ENCODE data around the gene TENM3.

TENM3 gene

GRCh38 chr4:182519528-182519927 is 276.3 kb downstream of the TENM3 start:
- H3K4me2 ChIP-seq (ENCODE audit: insufficient read depth, low read length, poor library complexity, severe bottlenecking): no peak overlapping the region
- H3K9ac ChIP-seq (ENCODE audit: low read depth, low read length, poor library complexity): no peak overlapping the region
- no peak overlapping the region for H4K91ac ChIP-seq (ENCODE audit: low read depth, low read length, poor library complexity)
- no peak overlapping the region for H2BK5ac ChIP-seq (ENCODE audit: low read length)
- H3K27ac ChIP-seq (replicated peaks; ENCODE audit: low read length): no peak overlapping the region
- no peak overlapping the region for H2BK120ac ChIP-seq (ENCODE audit: low read depth, low read length)
- H3K14ac ChIP-seq (ENCODE audit: low read length): no peak overlapping the region
- DNase-seq (ENCODE audit: low spot score): no peak
- no peak overlapping the region for H2BK15ac ChIP-seq (ENCODE audit: low read length)
- no peak overlapping the region for H3K23ac ChIP-seq (ENCODE audit: low read depth, low read length, poor library complexity)
- no peak overlapping the region for H4K8ac ChIP-seq (ENCODE audit: low read depth, low read length)
- H3K27me3 ChIP-seq (ENCODE audit: control insufficient read depth in 3 of 3, insufficient read depth in 3 of 3, low read depth in 1 of 3, low read length in 3 of 3): no peaks in the 10 kb centered on the region
- peaks cover 0 to 2% of the 10 kb centered on the region in 2 donors for H3K4me1 ChIP-seq (ENCODE audit: control insufficient read depth in 2 of 2, insufficient read depth in 1 of 2, low read depth in 1 of 2, low read length in 2 of 2)
- H3K4ac ChIP-seq (ENCODE audit: low read length): no peak overlapping the region
- no CpG with 5 or more reads among the region's 2 CpGs for WGBS, 2 donors (ENCODE audit: extremely low coverage in 2 of 2, insufficient read length in 2 of 2, insufficient replicate concordance in 1 of 2)
- H3K36me3 ChIP-seq (replicated peaks in 1 of 2; ENCODE audit: control insufficient read depth in 2 of 2, insufficient read depth in 2 of 2, low read length in 2 of 2): no peaks in the 10 kb centered on the region
- peaks cover 0 to 4% of the 10 kb centered on the region in 2 donors for H3K9me3 ChIP-seq (replicated peaks in 1 of 2; ENCODE audit: control insufficient read depth in 2 of 2, insufficient read depth in 1 of 2, low read depth in 1 of 2, low read length in 2 of 2)
- no peak overlapping the region for H2BK12ac ChIP-seq (ENCODE audit: low read length)
- H2AK5ac ChIP-seq (ENCODE audit: low read depth, low read length): no peak overlapping the region
- no peak overlapping the region for H3K18ac ChIP-seq (ENCODE audit: low read length)
- no peak overlapping the region for H3K4me3 ChIP-seq (ENCODE audit: low read length in 2 of 2)
- H3K79me1 ChIP-seq (ENCODE audit: low read depth, low read length): peaks cover 2% of the 10 kb centered on the region
- H2AFZ ChIP-seq (ENCODE audit: low read length): no peak overlapping the region

- H2BK5ac ChIP-seq (ENCODE audit: low read length): no peak overlapping the region
- peaks cover 0 to 2% of the 10 kb centered on the region in 2 donors for H3K4me1 ChIP-seq (ENCODE audit: control insufficient read depth in 2 of 2, insufficient read depth in 1 of 2, low read depth in 1 of 2, low read length in 2 of 2)
- H3K36me3 ChIP-seq (replicated peaks in 1 of 2; ENCODE audit: control insufficient read depth in 2 of 2, insufficient read depth in 2 of 2, low read length in 2 of 2): no peaks in the 10 kb centered on the region
- H3K79me1 ChIP-seq (ENCODE audit: low read depth, low read length): peaks cover 2% of the 10 kb centered on the region
- no CpG with 5 or more reads among the region's 1 CpG for WGBS, 2 donors (ENCODE audit: extremely low coverage in 2 of 2, insufficient read length in 2 of 2, insufficient replicate concordance in 1 of 2)
- H4K8ac ChIP-seq (ENCODE audit: low read depth, low read length): no peak overlapping the region
- H3K27ac ChIP-seq (replicated peaks; ENCODE audit: low read length): no peak overlapping the region
- no peak overlapping the region for H3K18ac ChIP-seq (ENCODE audit: low read length)
- H3K4me2 ChIP-seq (ENCODE audit: insufficient read depth, low read length, poor library complexity, severe bottlenecking): no peak overlapping the region
- H2AFZ ChIP-seq (ENCODE audit: low read length): no peak overlapping the region
- no peak overlapping the region for H3K4me3 ChIP-seq (ENCODE audit: low read length in 2 of 2)
- no peak overlapping the region for H2BK120ac ChIP-seq (ENCODE audit: low read depth, low read length)
- no peak overlapping the region for H2BK15ac ChIP-seq (ENCODE audit: low read length)
- H3K14ac ChIP-seq (ENCODE audit: low read length): no peak overlapping the region
- no peak overlapping the region for H4K91ac ChIP-seq (ENCODE audit: low read depth, low read length, poor library complexity)
- peaks cover 0 to under 1% of the 10 kb centered on the region in 2 donors for H3K9me3 ChIP-seq (replicated peaks in 1 of 2; ENCODE audit: control insufficient read depth in 2 of 2, insufficient read depth in 1 of 2, low read depth in 1 of 2, low read length in 2 of 2)
- no peak overlapping the region for H2BK12ac ChIP-seq (ENCODE audit: low read length)
- DNase-seq (ENCODE audit: low spot score): no peak
- H3K9ac ChIP-seq (ENCODE audit: low read depth, low read length, poor library complexity): no peak overlapping the region
- H2AK5ac ChIP-seq (ENCODE audit: low read depth, low read length): no peak overlapping the region
- H3K27me3 ChIP-seq (ENCODE audit: control insufficient read depth in 3 of 3, insufficient read depth in 3 of 3, low read depth in 1 of 3, low read length in 3 of 3): no peaks in the 10 kb centered on the region
- no peak overlapping the region for H3K23ac ChIP-seq (ENCODE audit: low read depth, low read length, poor library complexity)
- no peak overlapping the region for H3K4ac ChIP-seq (ENCODE audit: low read length)
Observed at GRCh38 chr4:182521011-182521410, 277.8 kb downstream of the TENM3 start.

DNA sequence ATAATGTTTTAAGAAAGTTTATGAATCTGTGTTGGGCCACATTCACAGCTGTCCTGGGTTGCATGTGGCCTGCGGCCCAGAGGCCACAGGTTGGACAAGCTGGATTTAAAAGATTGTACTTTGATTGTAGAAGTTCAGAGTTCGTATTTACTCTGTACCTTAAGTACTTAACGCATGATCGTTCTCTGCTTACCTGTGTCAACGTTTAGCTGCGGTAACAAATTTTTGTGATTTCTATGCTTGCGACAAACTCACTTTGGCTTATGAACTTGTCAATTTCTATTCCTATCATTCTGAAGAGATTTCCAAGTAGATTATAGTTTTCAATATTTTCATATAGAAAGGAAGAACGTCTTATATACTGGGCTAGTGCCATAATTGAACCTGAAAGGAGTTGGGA is 285.6 kb downstream of the TENM3 start:
- H3K18ac ChIP-seq (ENCODE audit: low read length): no peak overlapping the region
- H3K14ac ChIP-seq (ENCODE audit: low read length): no peak overlapping the region
- no peak overlapping the region for H4K91ac ChIP-seq (ENCODE audit: low read depth, low read length, poor library complexity)
- H3K9ac ChIP-seq (ENCODE audit: low read depth, low read length, poor library complexity): no peak overlapping the region
- no peak overlapping the region for H2BK15ac ChIP-seq (ENCODE audit: low read length)
- no peak overlapping the region for H3K23ac ChIP-seq (ENCODE audit: low read depth, low read length, poor library complexity)
- H2AFZ ChIP-seq (ENCODE audit: low read length): no peak overlapping the region
- no peak overlapping the region for H3K4me3 ChIP-seq (ENCODE audit: low read length in 2 of 2)
- H4K8ac ChIP-seq (ENCODE audit: low read depth, low read length): no peak overlapping the region
- no peak overlapping the region for H2BK5ac ChIP-seq (ENCODE audit: low read length)
- no peak overlapping the region for H3K4me2 ChIP-seq (ENCODE audit: insufficient read depth, low read length, poor library complexity, severe bottlenecking)
- no peak for DNase-seq (ENCODE audit: low spot score)
- H3K27ac ChIP-seq (replicated peaks; ENCODE audit: low read length): no peak overlapping the region
- no peak overlapping the region for H2AK5ac ChIP-seq (ENCODE audit: low read depth, low read length)
- H3K79me1 ChIP-seq (ENCODE audit: low read depth, low read length): no peaks in the 10 kb centered on the region
- H2BK120ac ChIP-seq (ENCODE audit: low read depth, low read length): no peak overlapping the region
- H3K36me3 ChIP-seq (replicated peaks in 1 of 2; ENCODE audit: control insufficient read depth in 2 of 2, insufficient read depth in 2 of 2, low read length in 2 of 2): no peaks in the 10 kb centered on the region
- H3K4me1 ChIP-seq (ENCODE audit: control insufficient read depth in 2 of 2, insufficient read depth in 1 of 2, low read depth in 1 of 2, low read length in 2 of 2): no peaks in the 10 kb centered on the region
- no peak overlapping the region for H2BK12ac ChIP-seq (ENCODE audit: low read length)
- H3K4ac ChIP-seq (ENCODE audit: low read length): no peak overlapping the region
- WGBS, 2 donors (ENCODE audit: extremely low coverage in 2 of 2, insufficient read length in 2 of 2, insufficient replicate concordance in 1 of 2): no CpG with 5 or more reads among the region's 8 CpGs
- no peaks in the 10 kb centered on the region for H3K27me3 ChIP-seq (ENCODE audit: control insufficient read depth in 3 of 3, insufficient read depth in 3 of 3, low read depth in 1 of 3, low read length in 3 of 3)
- H3K9me3 ChIP-seq (replicated peaks in 1 of 2; ENCODE audit: control insufficient read depth in 2 of 2, insufficient read depth in 1 of 2, low read depth in 1 of 2, low read length in 2 of 2): no peaks in the 10 kb centered on the region

GRCh38 chr4:182530451-182530850 is 287.2 kb downstream of the TENM3 start:
- no peaks in the 10 kb centered on the region for H3K9me3 ChIP-seq (replicated peaks in 1 of 2; ENCODE audit: control insufficient read depth in 2 of 2, insufficient read depth in 1 of 2, low read depth in 1 of 2, low read length in 2 of 2)
- H3K27me3 ChIP-seq (ENCODE audit: control insufficient read depth in 3 of 3, insufficient read depth in 3 of 3, low read depth in 1 of 3, low read length in 3 of 3): no peaks in the 10 kb centered on the region
- H3K14ac ChIP-seq (ENCODE audit: low read length): no peak overlapping the region
- H2AK5ac ChIP-seq (ENCODE audit: low read depth, low read length): no peak overlapping the region
- no peak overlapping the region for H2BK12ac ChIP-seq (ENCODE audit: low read length)
- no peak for DNase-seq (ENCODE audit: low spot score)
- H2BK120ac ChIP-seq (ENCODE audit: low read depth, low read length): no peak overlapping the region
- H2BK15ac ChIP-seq (ENCODE audit: low read length): no peak overlapping the region
- no peak overlapping the region for H3K27ac ChIP-seq (replicated peaks; ENCODE audit: low read length)
- H2BK5ac ChIP-seq (ENCODE audit: low read length): no peak overlapping the region
- H3K4me1 ChIP-seq (ENCODE audit: control insufficient read depth in 2 of 2, insufficient read depth in 1 of 2, low read depth in 1 of 2, low read length in 2 of 2): peaks cover 0 to 2% of the 10 kb centered on the region in 2 donors
- H3K4me2 ChIP-seq (ENCODE audit: insufficient read depth, low read length, poor library complexity, severe bottlenecking): no peak overlapping the region
- no peak overlapping the region for H3K23ac ChIP-seq (ENCODE audit: low read depth, low read length, poor library complexity)
- no CpG with 5 or more reads among the region's 8 CpGs for WGBS, 2 donors (ENCODE audit: extremely low coverage in 2 of 2, insufficient read length in 2 of 2, insufficient replicate concordance in 1 of 2)
- no peak overlapping the region for H3K4ac ChIP-seq (ENCODE audit: low read length)
- no peak overlapping the region for H3K9ac ChIP-seq (ENCODE audit: low read depth, low read length, poor library complexity)
- H4K91ac ChIP-seq (ENCODE audit: low read depth, low read length, poor library complexity): no peak overlapping the region
- no peak overlapping the region for H4K8ac ChIP-seq (ENCODE audit: low read depth, low read length)
- H2AFZ ChIP-seq (ENCODE audit: low read length): no peak overlapping the region
- no peak overlapping the region for H3K4me3 ChIP-seq (ENCODE audit: low read length in 2 of 2)
- H3K18ac ChIP-seq (ENCODE audit: low read length): no peak overlapping the region
- H3K79me1 ChIP-seq (ENCODE audit: low read depth, low read length): no peaks in the 10 kb centered on the region
- H3K36me3 ChIP-seq (replicated peaks in 1 of 2; ENCODE audit: control insufficient read depth in 2 of 2, insufficient read depth in 2 of 2, low read length in 2 of 2): no peaks in the 10 kb centered on the region

Data from neuronal stem cell (in vitro differentiated cells).